Measurements from ENCODE around the gene PIERCE2. TPM values are rescaled to one million over a fixed set of nuclear protein-coding genes. Genes with fewer than 3 reads are reported as not detected.
"Not testable (repeated sequence)": the region's sequence is repeated elsewhere in the genome, so short reads cannot be mapped to it uniquely, and the experiment has no call there.

The PIERCE2 gene
- total RNA-seq, 1 experiment from 2014 or later, result 2.9 TPM

GRCh38 chr15:55422089-55422488 lies 13.8 kb downstream of the PIERCE2 start:
- TF ChIP-seq CTCF (IDR thresholded peaks at IDR 0.05; ENCODE audit: unreplicated experiment), result no peak
- Mint-ChIP-seq H3K9me3 (ENCODE audit: low read depth, unreplicated experiment) (no peaks in the 10 kb centered on the region), H3K36me3 (ENCODE audit: insufficient read depth, unreplicated experiment) (no peaks in the 10 kb centered on the region), H3K4me1 (ENCODE audit: low read depth, unreplicated experiment) (no peaks in the 10 kb centered on the region), H3K4me3 (ENCODE audit: low read depth, unreplicated experiment) (no peak overlapping the region), H3K27me3 (ENCODE audit: unreplicated experiment) (no peaks in the 10 kb centered on the region), H3K27ac (ENCODE audit: unreplicated experiment) (no peak overlapping the region)
- CTCF ChIA-PET, result interaction anchor here (0.6 to 1.1 kb wide), 2 partner anchors 13 to 30 kb away, joined by 3 to 4 read pairs; no protein-coding TSS in a partner anchor
- intact Hi-C loops (cut with micrococcal nuclease; ENCODE audit: unreplicated experiment), result no loop called here
- no TSS peak for BruUV-seq (replicated peaks)
- no peak for DNase-seq

- no peaks in the 10 kb centered on the region for H3K9me3 Mint-ChIP-seq (ENCODE audit: low read depth, unreplicated experiment)
- TF ChIP-seq CTCF (IDR thresholded peaks at IDR 0.05; ENCODE audit: unreplicated experiment), result peak; percentile 43
- no peaks in the 10 kb centered on the region for H3K27me3 Mint-ChIP-seq (ENCODE audit: unreplicated experiment)
- H3K4me1 Mint-ChIP-seq (ENCODE audit: low read depth, unreplicated experiment), result peaks cover 7% of the 10 kb centered on the region
- no peak overlapping the region for H3K4me3 Mint-ChIP-seq (ENCODE audit: low read depth, unreplicated experiment)
- no peaks in the 10 kb centered on the region for H3K36me3 Mint-ChIP-seq (ENCODE audit: insufficient read depth, unreplicated experiment)
- peak; percentile 34 for DNase-seq
- H3K27ac Mint-ChIP-seq (ENCODE audit: unreplicated experiment), result no peak overlapping the region
- BruUV-seq (replicated peaks), result no TSS peak
- CTCF ChIA-PET, result interaction anchor here (0.6 to 1.6 kb wide), 8 partner anchors 13 to 217 kb away, joined by 3 to 10 read pairs (median 6); partner anchors contain the start of genes CCPG1, PIERCE2, PIGB and PIGBOS1
- intact Hi-C loops (cut with micrococcal nuclease; ENCODE audit: unreplicated experiment), result loop anchor here (1.0 to 10.0 kb wide), 4 partner anchors 60 to 1473 kb away; partner anchors contain the start of genes PIGB and PIGBOS1
These were observed 26.9 kb downstream of the PIERCE2 start for GRCh38 chr15:55434989-55435825.

- H3K36me3 Mint-ChIP-seq (ENCODE audit: insufficient read depth, unreplicated experiment); BruUV-seq (replicated peaks); CTCF ChIA-PET; H3K4me1 Mint-ChIP-seq (ENCODE audit: low read depth, unreplicated experiment); H3K9me3 Mint-ChIP-seq (ENCODE audit: low read depth, unreplicated experiment); H3K27me3 Mint-ChIP-seq (ENCODE audit: unreplicated experiment); DNase-seq; H3K4me3 Mint-ChIP-seq (ENCODE audit: low read depth, unreplicated experiment); intact Hi-C loops (cut with micrococcal nuclease; ENCODE audit: unreplicated experiment); H3K27ac Mint-ChIP-seq (ENCODE audit: unreplicated experiment): not testable (repeated sequence)
These were observed 34.8 kb downstream of the PIERCE2 start for GRCh38 chr15:55443141-55443540.

GRCh38 chr15:55445936-55446335 lies 37.6 kb downstream of the PIERCE2 start:
- H3K27me3 Mint-ChIP-seq (ENCODE audit: unreplicated experiment); H3K4me1 Mint-ChIP-seq (ENCODE audit: low read depth, unreplicated experiment); H3K27ac Mint-ChIP-seq (ENCODE audit: unreplicated experiment); intact Hi-C loops (cut with micrococcal nuclease; ENCODE audit: unreplicated experiment); CTCF ChIA-PET; H3K4me3 Mint-ChIP-seq (ENCODE audit: low read depth, unreplicated experiment); BruUV-seq (replicated peaks); H3K9me3 Mint-ChIP-seq (ENCODE audit: low read depth, unreplicated experiment); H3K36me3 Mint-ChIP-seq (ENCODE audit: insufficient read depth, unreplicated experiment); DNase-seq: not testable (repeated sequence)

- H3K4me3 Mint-ChIP-seq (ENCODE audit: low read depth, unreplicated experiment); H3K36me3 Mint-ChIP-seq (ENCODE audit: insufficient read depth, unreplicated experiment); H3K27ac Mint-ChIP-seq (ENCODE audit: unreplicated experiment); BruUV-seq (replicated peaks); CTCF ChIA-PET; H3K4me1 Mint-ChIP-seq (ENCODE audit: low read depth, unreplicated experiment); H3K9me3 Mint-ChIP-seq (ENCODE audit: low read depth, unreplicated experiment); intact Hi-C loops (cut with micrococcal nuclease; ENCODE audit: unreplicated experiment); H3K27me3 Mint-ChIP-seq (ENCODE audit: unreplicated experiment); DNase-seq: not testable (repeated sequence)
These were observed 38.2 kb downstream of the PIERCE2 start for GRCh38 chr15:55446379-55447029.

- H3K4me1 Mint-ChIP-seq (ENCODE audit: low read depth, unreplicated experiment); BruUV-seq (replicated peaks); H3K9me3 Mint-ChIP-seq (ENCODE audit: low read depth, unreplicated experiment); intact Hi-C loops (cut with micrococcal nuclease; ENCODE audit: unreplicated experiment); H3K4me3 Mint-ChIP-seq (ENCODE audit: low read depth, unreplicated experiment); CTCF ChIA-PET; H3K27me3 Mint-ChIP-seq (ENCODE audit: unreplicated experiment); H3K36me3 Mint-ChIP-seq (ENCODE audit: insufficient read depth, unreplicated experiment); H3K27ac Mint-ChIP-seq (ENCODE audit: unreplicated experiment); DNase-seq: not testable (repeated sequence)
These were observed 38.7 kb downstream of the PIERCE2 start for GRCh38 chr15:55447030-55447394.
